ENCODE data around the gene TBC1D8B.
"Not testable (repeated sequence)": the region's sequence is repeated elsewhere in the genome, so short reads cannot be mapped to it uniquely, and the experiment has no call there.

TBC1D8B gene

GRCh38 chrX:106802388-106803275 is at the start of gene TBC1D8B:
Gene TBC1D8B (plus strand): TSS chrX:106802673. CDS start chrX:106802854, 181 bp downstream.
- TF ChIP-seq CTCF (conservative IDR thresholded peaks at IDR 0.05; ENCODE audit: low read depth, low read length), result no peak
- H3K4me1 ChIP-seq (ENCODE audit: low read depth, poor library complexity, severe bottlenecking), result no peaks in the 10 kb centered on the region
- no peaks in the 10 kb centered on the region for H3K79me2 ChIP-seq (ENCODE audit: insufficient read depth, low read depth)
- peak within 1 kb of the TSS; percentile 85 for H2AFZ ChIP-seq (ENCODE audit: low read depth)
- no peak within 1 kb of the TSS for H3K4me3 ChIP-seq (IDR thresholded peaks at IDR 0.05; ENCODE audit: insufficient read depth, low read depth, low read length)
- no peaks in the 10 kb centered on the region for H4K20me1 ChIP-seq (ENCODE audit: insufficient read depth)
- no peaks in the 10 kb centered on the region for H3K36me3 ChIP-seq (ENCODE audit: insufficient read depth)
- H3K9ac ChIP-seq, result peak within 1 kb of the TSS; percentile 23; the same call in 1 of the 2 replicates
- H3K27ac ChIP-seq, result no peak within 1 kb of the TSS
- H3K4me2 ChIP-seq, result peak within 1 kb of the TSS; percentile 41
- no peaks in the 10 kb centered on the region for H3K27me3 ChIP-seq (ENCODE audit: insufficient read depth, low read depth)

GRCh38 chrX:106769288-106769687 is 33.2 kb upstream of the TBC1D8B start:
- H3K36me3 ChIP-seq (ENCODE audit: insufficient read depth); H4K20me1 ChIP-seq (ENCODE audit: insufficient read depth); H3K27ac ChIP-seq; H3K4me3 ChIP-seq (IDR thresholded peaks at IDR 0.05; ENCODE audit: insufficient read depth, low read depth, low read length); H3K9ac ChIP-seq; H3K4me2 ChIP-seq; H3K79me2 ChIP-seq (ENCODE audit: insufficient read depth, low read depth); H3K27me3 ChIP-seq (ENCODE audit: insufficient read depth, low read depth); H2AFZ ChIP-seq (ENCODE audit: low read depth); H3K4me1 ChIP-seq (ENCODE audit: low read depth, poor library complexity, severe bottlenecking): not testable (repeated sequence)

- H4K20me1 ChIP-seq (ENCODE audit: insufficient read depth), result no peaks in the 10 kb centered on the region
- no peak for TF ChIP-seq CTCF (conservative IDR thresholded peaks at IDR 0.05; ENCODE audit: low read depth, low read length)
- H2AFZ ChIP-seq (ENCODE audit: low read depth), result no peak overlapping the region
- no peak overlapping the region for H3K27ac ChIP-seq
- H3K79me2 ChIP-seq (ENCODE audit: insufficient read depth, low read depth), result no peaks in the 10 kb centered on the region
- no peaks in the 10 kb centered on the region for H3K36me3 ChIP-seq (ENCODE audit: insufficient read depth)
- H3K9ac ChIP-seq, result no peak overlapping the region
- H3K27me3 ChIP-seq (ENCODE audit: insufficient read depth, low read depth), result no peaks in the 10 kb centered on the region
- no peak overlapping the region for H3K4me3 ChIP-seq (IDR thresholded peaks at IDR 0.05; ENCODE audit: insufficient read depth, low read depth, low read length)
- no peak overlapping the region for H3K4me2 ChIP-seq
- no peaks in the 10 kb centered on the region for H3K4me1 ChIP-seq (ENCODE audit: low read depth, poor library complexity, severe bottlenecking)
These were observed 27.5 kb upstream of the TBC1D8B start for GRCh38 chrX:106774981-106775380.

- Histone ChIP-seq H3K79me2 (ENCODE audit: insufficient read depth, low read depth) (no peaks in the 10 kb centered on the region), H3K36me3 (ENCODE audit: insufficient read depth) (no peaks in the 10 kb centered on the region), H3K4me2 (no peak overlapping the region), H3K27ac (no peak overlapping the region), H4K20me1 (ENCODE audit: insufficient read depth) (no peaks in the 10 kb centered on the region), H3K9ac (no peak overlapping the region), H3K27me3 (ENCODE audit: insufficient read depth, low read depth) (no peaks in the 10 kb centered on the region), H2AFZ (ENCODE audit: low read depth) (no peak overlapping the region), H3K4me1 (ENCODE audit: low read depth, poor library complexity, severe bottlenecking) (no peaks in the 10 kb centered on the region), H3K4me3 (IDR thresholded peaks at IDR 0.05; ENCODE audit: insufficient read depth, low read depth, low read length) (no peak overlapping the region)
- no peak for TF ChIP-seq CTCF (conservative IDR thresholded peaks at IDR 0.05; ENCODE audit: low read depth, low read length)
These were observed 22.2 kb upstream of the TBC1D8B start for GRCh38 chrX:106780264-106780663.

Measured in KMS-11 (cell line).